ENCODE results near the gene CD6.

DNA sequence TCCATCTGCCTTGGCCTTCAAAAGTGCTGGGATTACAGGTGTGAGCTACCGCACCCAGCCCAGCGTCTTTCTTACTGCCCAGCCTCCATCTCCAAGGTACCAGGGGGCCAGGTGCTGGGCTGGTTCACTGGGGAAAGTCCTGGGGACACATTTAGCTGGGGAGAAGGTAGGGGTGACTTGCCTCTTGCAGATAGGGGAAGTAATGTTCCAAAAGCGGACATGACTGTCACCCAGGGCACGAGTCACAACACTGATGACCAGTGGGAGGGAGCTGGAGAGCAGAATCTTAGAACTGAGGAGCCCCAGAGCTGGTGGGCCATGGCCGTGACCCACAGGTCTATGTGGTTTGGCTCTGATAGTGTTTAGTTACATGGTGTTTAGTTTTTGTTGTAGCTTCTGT lies 17.1 kb upstream of the CD6 start:
- no peak for TF ChIP-seq POLR2AphosphoS5 (IDR thresholded peaks at IDR 0.05)
- TF ChIP-seq, protein P1, sequence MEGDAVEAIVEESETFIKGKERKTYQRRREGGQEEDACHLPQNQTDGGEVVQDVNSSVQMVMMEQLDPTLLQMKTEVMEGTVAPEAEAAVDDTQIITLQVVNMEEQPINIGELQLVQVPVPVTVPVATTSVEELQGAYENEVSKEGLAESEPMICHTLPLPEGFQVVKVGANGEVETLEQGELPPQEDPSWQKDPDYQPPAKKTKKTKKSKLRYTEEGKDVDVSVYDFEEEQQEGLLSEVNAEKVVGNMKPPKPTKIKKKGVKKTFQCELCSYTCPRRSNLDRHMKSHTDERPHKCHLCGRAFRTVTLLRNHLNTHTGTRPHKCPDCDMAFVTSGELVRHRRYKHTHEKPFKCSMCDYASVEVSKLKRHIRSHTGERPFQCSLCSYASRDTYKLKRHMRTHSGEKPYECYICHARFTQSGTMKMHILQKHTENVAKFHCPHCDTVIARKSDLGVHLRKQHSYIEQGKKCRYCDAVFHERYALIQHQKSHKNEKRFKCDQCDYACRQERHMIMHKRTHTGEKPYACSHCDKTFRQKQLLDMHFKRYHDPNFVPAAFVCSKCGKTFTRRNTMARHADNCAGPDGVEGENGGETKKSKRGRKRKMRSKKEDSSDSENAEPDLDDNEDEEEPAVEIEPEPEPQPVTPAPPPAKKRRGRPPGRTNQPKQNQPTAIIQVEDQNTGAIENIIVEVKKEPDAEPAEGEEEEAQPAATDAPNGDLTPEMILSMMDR (IDR thresholded peaks at IDR 0.05), result no peak
- no peak for TF ChIP-seq POLR2A (IDR thresholded peaks at IDR 0.05)
- no peak for TF ChIP-seq EP300 (IDR thresholded peaks at IDR 0.05)

Measured in stomach (tissue), 4 donors.